ENCODE measurements around the gene XG. TPM values are rescaled to one million over a fixed set of nuclear protein-coding genes. Genes with fewer than 3 reads are reported as not detected.

The XG gene
- total RNA-seq, 4 donors from 2014 or later = 0.41 TPM; not detected in 3

DNA sequence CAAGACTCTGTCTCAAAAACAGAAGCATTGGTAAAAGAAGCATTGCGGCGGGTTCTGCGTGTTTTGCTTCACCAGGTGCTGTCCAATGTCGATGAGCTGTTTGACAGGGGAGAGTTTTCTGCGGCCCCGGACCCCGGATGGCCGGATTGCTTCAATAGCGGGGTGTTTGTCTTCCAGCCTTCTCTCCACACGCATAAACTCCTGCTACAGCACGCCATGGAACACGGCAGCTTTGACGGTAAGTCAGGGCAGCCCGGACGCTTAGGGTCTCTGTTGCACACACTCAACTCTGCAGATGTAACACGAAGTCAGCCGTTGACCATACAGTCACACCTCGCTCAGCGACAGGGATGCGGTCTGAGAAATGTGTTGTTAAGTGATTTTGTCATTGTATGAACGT is 103.1 kb downstream of the XG start:
- Histone ChIP-seq H3K36me3 (no peaks in the 10 kb centered on the region), H3K27ac (no peak overlapping the region), H3K9me3 (no peaks in the 10 kb centered on the region), H3K4me1 (no peaks in the 10 kb centered on the region), H3K4me3 (no peak overlapping the region), H3K27me3 (no peaks in the 10 kb centered on the region)
- DNase-seq = no peak
- intact Hi-C loops (cut with DNase I; ENCODE audit: low total_unique reads) (no loop called here), in situ Hi-C loops (cut with MboI; ENCODE audit: low pct_ligation_motif_present in 1 of 4, low pct_unique_long_range_greater_than_20kb in 1 of 4, low sequenced_read_pairs in 3 of 4) (no loop called here)
- TF ChIP-seq POLR2A (IDR thresholded peaks at IDR 0.05) = no peak
- WGBS, 2 donors (ENCODE audit: low coverage in 1 of 2) = 96% methylated on average over 18 of the region's 21 CpGs; no CpG with 5 or more reads in 1 of the 2 donors

DNA sequence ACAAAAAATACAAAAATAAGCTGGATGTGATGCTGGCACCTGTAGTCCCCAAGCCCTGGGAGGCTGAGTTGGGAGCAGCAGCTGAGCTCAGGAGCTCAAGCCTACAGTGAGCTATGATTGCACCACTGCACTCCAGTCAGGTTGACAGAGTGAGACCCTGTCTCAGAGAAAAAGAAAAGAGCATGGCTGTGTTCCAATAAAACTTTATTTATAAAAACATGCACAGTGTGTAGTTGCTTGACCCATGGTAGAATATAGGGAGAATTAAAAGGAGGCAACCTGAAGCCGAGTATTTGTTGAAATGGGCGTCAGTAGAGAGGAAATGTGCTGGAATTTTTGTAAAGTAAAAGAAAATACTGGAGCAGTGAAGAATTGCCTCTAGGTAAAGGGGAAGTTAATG is 103.9 kb downstream of the XG start:
- H3K27me3 ChIP-seq = no peaks in the 10 kb centered on the region
- H3K4me3 ChIP-seq = no peak overlapping the region
- no peak for DNase-seq
- intact Hi-C loops (cut with DNase I; ENCODE audit: low total_unique reads) = no loop called here
- H3K4me1 ChIP-seq = no peaks in the 10 kb centered on the region
- no peaks in the 10 kb centered on the region for H3K9me3 ChIP-seq
- H3K36me3 ChIP-seq = no peaks in the 10 kb centered on the region
- 95% methylated on average over 2 of the region's 2 CpGs; no CpG with 5 or more reads in 1 of the 2 donors for WGBS, 2 donors (ENCODE audit: low coverage in 1 of 2)
- in situ Hi-C loops (cut with MboI; ENCODE audit: low pct_ligation_motif_present in 1 of 4, low pct_unique_long_range_greater_than_20kb in 1 of 4, low sequenced_read_pairs in 3 of 4) = no loop called here
- H3K27ac ChIP-seq = no peak overlapping the region
- no peak for TF ChIP-seq POLR2AphosphoS5 (IDR thresholded peaks at IDR 0.05)
- TF ChIP-seq, protein P1, sequence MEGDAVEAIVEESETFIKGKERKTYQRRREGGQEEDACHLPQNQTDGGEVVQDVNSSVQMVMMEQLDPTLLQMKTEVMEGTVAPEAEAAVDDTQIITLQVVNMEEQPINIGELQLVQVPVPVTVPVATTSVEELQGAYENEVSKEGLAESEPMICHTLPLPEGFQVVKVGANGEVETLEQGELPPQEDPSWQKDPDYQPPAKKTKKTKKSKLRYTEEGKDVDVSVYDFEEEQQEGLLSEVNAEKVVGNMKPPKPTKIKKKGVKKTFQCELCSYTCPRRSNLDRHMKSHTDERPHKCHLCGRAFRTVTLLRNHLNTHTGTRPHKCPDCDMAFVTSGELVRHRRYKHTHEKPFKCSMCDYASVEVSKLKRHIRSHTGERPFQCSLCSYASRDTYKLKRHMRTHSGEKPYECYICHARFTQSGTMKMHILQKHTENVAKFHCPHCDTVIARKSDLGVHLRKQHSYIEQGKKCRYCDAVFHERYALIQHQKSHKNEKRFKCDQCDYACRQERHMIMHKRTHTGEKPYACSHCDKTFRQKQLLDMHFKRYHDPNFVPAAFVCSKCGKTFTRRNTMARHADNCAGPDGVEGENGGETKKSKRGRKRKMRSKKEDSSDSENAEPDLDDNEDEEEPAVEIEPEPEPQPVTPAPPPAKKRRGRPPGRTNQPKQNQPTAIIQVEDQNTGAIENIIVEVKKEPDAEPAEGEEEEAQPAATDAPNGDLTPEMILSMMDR (IDR thresholded peaks at IDR 0.05) = no peak
- TF ChIP-seq EP300 (IDR thresholded peaks at IDR 0.05; ENCODE audit: low read depth) = no peak
- no peak for TF ChIP-seq POLR2A (IDR thresholded peaks at IDR 0.05)

DNA sequence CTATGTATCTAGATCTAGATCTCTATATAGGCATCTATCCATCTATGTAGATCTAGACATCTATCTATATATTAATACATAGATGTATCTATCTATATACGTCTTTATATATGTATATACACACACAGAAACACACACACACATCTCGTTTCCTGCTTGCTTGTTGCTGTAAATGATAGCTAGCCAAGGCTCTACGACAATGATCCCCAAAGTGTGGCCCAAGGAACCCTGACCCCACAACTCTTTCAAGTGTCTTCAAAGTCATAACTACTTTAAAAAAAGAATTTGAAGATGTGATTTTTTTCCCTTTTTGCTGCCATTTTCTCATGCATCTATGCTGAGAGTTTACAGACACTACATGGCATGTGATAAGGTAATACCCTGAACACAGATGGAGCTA is 105.7 kb downstream of the XG start:
- Histone ChIP-seq H3K9me3 (no peaks in the 10 kb centered on the region), H3K27me3 (no peaks in the 10 kb centered on the region), H3K27ac (no peak overlapping the region), H3K4me3 (no peak overlapping the region), H3K36me3 (no peaks in the 10 kb centered on the region), H3K4me1 (no peaks in the 10 kb centered on the region)
- no peak for TF ChIP-seq POLR2AphosphoS5 (IDR thresholded peaks at IDR 0.05)
- TF ChIP-seq EP300 (IDR thresholded peaks at IDR 0.05; ENCODE audit: low read depth) = no peak
- TF ChIP-seq, protein P1 (IDR thresholded peaks at IDR 0.05) = no peak
- no peak for TF ChIP-seq POLR2A (IDR thresholded peaks at IDR 0.05)
- intact Hi-C loops (cut with DNase I; ENCODE audit: low total_unique reads) = no loop called here
- WGBS, 2 donors (ENCODE audit: low coverage in 1 of 2) = 79% methylated on average over 3 of the region's 3 CpGs; no CpG with 5 or more reads in 1 of the 2 donors
- in situ Hi-C loops (cut with MboI; ENCODE audit: low pct_ligation_motif_present in 1 of 4, low pct_unique_long_range_greater_than_20kb in 1 of 4, low sequenced_read_pairs in 3 of 4) = no loop called here
- DNase-seq = no peak

DNA sequence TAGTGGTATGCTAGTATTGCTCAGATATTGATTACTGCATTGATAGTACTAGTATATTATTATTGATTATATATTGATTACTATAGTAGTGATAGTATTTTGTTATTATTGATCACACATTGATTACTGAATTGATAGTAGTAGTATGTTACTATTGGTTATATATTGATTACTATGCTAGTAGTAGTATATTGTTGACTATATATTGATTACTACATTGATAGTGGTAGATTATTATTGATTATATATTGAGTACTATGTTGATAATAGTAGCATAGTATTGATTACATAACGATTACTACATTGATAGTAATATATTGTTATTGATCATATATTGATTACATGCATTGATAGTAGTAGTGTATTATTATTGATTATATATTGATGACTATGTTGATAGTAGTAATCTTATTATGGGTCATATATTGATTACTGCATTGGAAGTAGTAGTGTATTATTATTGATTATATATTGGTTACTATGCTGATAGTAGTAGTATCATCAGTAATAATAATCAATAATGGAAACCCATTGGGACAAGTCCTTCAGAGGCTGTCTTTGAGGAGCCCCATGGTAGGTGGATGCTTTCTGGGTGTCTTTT is 107.5 kb downstream of the XG start:
- in situ Hi-C loops (cut with MboI; ENCODE audit: low pct_ligation_motif_present in 1 of 4, low pct_unique_long_range_greater_than_20kb in 1 of 4, low sequenced_read_pairs in 3 of 4) = no loop called here

More for the DNA sequence above, 107.5 kb downstream of the XG start:
- no peaks in the 10 kb centered on the region for H3K4me1 ChIP-seq
- no peaks in the 10 kb centered on the region for H3K9me3 ChIP-seq
- no peak for TF ChIP-seq POLR2A (IDR thresholded peaks at IDR 0.05)
- TF ChIP-seq, protein P1 (IDR thresholded peaks at IDR 0.05) = no peak
- no peak for TF ChIP-seq EP300 (IDR thresholded peaks at IDR 0.05; ENCODE audit: low read depth)
- TF ChIP-seq POLR2AphosphoS5 (IDR thresholded peaks at IDR 0.05) = no peak
- no peaks in the 10 kb centered on the region for H3K36me3 ChIP-seq
- no peaks in the 10 kb centered on the region for H3K27me3 ChIP-seq
- H3K27ac ChIP-seq = no peak overlapping the region
- intact Hi-C loops (cut with DNase I; ENCODE audit: low total_unique reads) = no loop called here
- DNase-seq = no peak
- WGBS, 2 donors (ENCODE audit: low coverage in 1 of 2) = 82 to 83% methylated on average over 1 of the region's 1 CpG
- no peak overlapping the region for H3K4me3 ChIP-seq

All from transverse colon (tissue), 4 donors.